Measurements from ENCODE around the gene GANAB. TPM values are rescaled to one million over a fixed set of nuclear protein-coding genes. Genes with fewer than 3 reads are reported as not detected.

Gene GANAB
- total and polyA plus RNA-seq, 2 of the 13 experiments (the other 11 are each of a cell fraction or from before 2014, with no cell fraction given) = 99.5 to 234 TPM

DNA sequence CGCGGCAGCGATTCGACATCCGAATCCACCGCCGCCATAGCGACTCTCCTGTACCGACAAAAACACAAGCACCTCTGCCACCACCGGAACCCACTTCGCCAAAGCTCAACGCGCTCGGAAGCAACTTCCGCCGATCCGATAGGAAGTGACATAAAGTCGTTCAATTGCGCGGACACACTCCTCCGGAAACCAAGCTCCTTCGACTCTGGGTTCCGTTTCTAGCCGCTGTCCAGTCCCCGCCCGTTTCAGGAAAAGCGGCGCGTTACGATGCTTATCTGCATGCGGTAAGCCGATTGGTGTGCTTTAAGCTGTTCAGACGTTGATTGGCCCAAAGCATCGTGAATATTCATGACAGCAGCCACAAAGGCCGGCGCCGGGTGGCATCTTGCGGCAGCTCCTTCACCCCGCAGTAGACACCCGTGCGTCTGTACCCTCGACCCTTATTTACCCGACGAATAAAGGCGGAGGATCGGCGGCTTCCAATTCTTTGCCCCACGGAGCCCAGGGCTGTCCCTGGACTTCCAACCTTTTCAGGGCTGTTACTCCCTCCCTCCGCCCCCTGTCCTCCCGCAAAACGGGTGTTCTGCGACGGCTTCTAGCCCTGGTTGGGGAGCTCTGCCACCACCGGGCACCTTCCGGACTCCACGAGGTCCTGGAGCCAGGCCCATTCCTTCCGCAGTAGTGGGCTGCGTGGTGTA lies 54.8 kb downstream of the GANAB start, which contains the start of gene TUT1 (continued):
- TF ChIP-seq ZNF34 (CRISPR knock-in tag; IDR thresholded peaks at IDR 0.05; ENCODE audit: borderline replicate concordance) (no peak; the same call in 1 of the 2 replicates), ATF7-NPFF (CRISPR knock-in tag; IDR thresholded peaks at IDR 0.05; ENCODE audit: low read depth) (peak; percentile 93), SYNCRIP (IDR thresholded peaks at IDR 0.05; ENCODE audit: insufficient read depth, low read depth, low read length) (no peak), SRSF4 (IDR thresholded peaks at IDR 0.05; ENCODE audit: low read depth, low read length, poor library complexity, severe bottlenecking) (no peak), KDM6A (CRISPR knock-in tag; IDR thresholded peaks at IDR 0.05; ENCODE audit: low read depth) (no peak), EEA1 (CRISPR knock-in tag; IDR thresholded peaks at IDR 0.05; ENCODE audit: borderline replicate concordance) (peak; percentile 70; the same call in 1 of the 2 replicates), TCF7 (IDR thresholded peaks at IDR 0.05; ENCODE audit: low read depth) (no peak), JARID2 (CRISPR knock-in tag; IDR thresholded peaks at IDR 0.05; ENCODE audit: insufficient replicate concordance) (no peak), GZF1 (CRISPR knock-in tag; IDR thresholded peaks at IDR 0.05) (0 out of 2 replicates have a peak, but pooled peaks have one; percentile 73), GABPA (IDR thresholded peaks at IDR 0.05; ENCODE audit: low read depth, low read length) (peak; percentile 98), GABPA (CRISPR knock-in tag; IDR thresholded peaks at IDR 0.05; ENCODE audit: low read depth) (peak; percentile 100)
- TF ChIP-seq, protein P1, sequence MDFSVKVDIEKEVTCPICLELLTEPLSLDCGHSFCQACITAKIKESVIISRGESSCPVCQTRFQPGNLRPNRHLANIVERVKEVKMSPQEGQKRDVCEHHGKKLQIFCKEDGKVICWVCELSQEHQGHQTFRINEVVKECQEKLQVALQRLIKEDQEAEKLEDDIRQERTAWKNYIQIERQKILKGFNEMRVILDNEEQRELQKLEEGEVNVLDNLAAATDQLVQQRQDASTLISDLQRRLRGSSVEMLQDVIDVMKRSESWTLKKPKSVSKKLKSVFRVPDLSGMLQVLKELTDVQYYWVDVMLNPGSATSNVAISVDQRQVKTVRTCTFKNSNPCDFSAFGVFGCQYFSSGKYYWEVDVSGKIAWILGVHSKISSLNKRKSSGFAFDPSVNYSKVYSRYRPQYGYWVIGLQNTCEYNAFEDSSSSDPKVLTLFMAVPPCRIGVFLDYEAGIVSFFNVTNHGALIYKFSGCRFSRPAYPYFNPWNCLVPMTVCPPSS (IDR thresholded peaks at IDR 0.05) = no peak
- TF ChIP-seq, protein P2, sequence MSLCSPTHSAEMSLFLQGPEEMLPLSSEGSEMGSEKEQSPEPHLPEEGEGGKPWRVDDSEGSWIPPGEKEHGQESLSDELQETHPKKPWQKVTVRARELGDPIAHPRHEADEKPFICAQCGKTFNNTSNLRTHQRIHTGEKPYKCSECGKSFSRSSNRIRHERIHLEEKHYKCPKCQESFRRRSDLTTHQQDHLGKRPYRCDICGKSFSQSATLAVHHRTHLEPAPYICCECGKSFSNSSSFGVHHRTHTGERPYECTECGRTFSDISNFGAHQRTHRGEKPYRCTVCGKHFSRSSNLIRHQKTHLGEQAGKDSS (CRISPR knock-in tag; IDR thresholded peaks at IDR 0.05; ENCODE audit: borderline replicate concordance, low read depth) = peak; percentile 73; the same call in 1 of the 2 replicates
- TF ChIP-seq, protein P3, sequence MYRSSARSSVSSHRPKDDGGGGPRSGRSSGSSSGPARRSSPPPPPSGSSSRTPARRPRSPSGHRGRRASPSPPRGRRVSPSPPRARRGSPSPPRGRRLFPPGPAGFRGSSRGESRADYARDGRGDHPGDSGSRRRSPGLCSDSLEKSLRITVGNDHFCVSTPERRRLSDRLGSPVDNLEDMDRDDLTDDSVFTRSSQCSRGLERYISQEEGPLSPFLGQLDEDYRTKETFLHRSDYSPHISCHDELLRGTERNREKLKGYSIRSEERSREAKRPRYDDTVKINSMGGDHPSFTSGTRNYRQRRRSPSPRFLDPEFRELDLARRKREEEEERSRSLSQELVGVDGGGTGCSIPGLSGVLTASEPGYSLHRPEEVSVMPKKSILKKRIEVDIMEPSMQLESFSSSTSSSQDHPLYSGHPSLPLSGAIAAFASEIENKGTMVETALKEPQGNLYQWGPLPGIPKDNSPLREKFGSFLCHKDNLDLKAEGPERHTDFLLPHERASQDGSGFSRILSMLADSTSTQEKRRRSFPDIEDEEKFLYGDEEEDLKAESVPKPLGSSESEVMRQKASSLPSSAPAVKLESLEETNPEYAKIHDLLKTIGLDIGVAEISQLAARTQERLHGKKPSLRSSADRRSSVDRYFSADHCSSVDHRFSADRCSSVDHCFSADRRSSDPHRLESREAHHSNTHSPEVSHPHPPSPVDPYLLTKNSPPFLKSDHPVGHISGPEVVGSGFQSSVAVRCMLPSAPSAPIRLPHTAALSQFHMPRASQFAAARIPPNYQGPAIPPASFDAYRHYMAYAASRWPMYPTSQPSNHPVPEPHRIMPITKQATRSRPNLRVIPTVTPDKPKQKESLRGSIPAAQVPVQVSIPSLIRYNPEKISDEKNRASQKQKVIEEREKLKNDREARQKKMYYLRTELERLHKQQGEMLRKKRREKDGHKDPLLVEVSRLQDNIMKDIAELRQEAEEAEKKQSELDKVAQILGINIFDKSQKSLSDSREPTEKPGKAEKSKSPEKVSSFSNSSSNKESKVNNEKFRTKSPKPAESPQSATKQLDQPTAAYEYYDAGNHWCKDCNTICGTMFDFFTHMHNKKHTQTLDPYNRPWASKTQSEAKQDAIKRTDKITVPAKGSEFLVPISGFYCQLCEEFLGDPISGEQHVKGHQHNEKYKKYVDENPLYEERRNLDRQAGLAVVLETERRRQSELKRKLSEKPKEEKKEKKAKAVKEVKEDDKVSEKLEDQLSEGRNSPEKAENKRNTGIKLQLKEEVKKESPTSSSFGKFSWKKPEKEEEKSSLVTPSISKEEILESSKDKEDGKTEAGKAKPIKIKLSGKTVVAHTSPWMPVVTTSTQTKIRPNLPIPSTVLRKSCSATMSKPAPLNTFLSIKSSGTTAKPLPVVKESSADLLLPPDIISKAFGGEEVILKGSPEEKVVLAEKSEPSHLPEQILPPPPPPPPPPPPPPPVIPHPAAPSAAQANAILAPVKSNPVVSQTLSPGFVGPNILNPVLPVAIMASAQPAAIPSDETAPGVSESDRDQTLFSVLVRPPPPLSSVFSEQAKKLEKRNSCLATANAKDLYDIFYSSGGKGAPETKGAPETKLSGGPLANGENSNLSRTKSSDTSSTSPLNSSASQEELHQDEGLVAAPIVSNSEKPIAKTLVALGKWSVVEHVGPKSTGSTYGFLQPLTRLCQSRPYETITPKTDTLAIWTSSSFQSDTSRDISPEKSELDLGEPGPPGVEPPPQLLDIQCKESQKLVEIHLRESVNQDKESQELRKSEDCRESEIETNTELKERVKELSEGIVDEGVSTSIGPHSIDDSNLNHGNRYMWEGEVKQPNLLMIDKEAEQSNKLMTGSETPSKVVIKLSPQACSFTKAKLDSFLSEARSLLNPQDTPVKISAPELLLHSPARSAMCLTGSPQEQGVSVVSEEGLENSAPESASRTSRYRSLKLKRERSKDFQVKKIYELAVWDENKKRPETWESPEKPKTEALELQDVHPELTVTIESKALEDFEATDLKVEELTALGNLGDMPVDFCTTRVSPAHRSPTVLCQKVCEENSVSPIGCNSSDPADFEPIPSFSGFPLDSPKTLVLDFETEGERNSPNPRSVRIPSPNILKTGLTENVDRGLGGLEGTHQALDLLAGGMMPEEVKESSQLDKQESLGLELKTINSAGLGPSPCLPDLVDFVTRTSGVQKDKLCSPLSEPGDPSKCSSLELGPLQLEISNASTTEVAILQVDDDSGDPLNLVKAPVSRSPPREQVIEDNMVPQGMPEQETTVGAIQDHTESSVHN (CRISPR knock-in tag; IDR thresholded peaks at IDR 0.05) = peak; percentile 54; the same call in 1 of the 2 replicates
